Measurements from ENCODE around the gene DNAAF3. TPM values are rescaled to one million over a fixed set of nuclear protein-coding genes. Genes with fewer than 3 reads are reported as not detected.

Gene DNAAF3
- total RNA-seq, 4 donors from 2014 or later, result 3.3 to 9.1 (median 5.5) TPM

- intact Hi-C loops (cut with DNase I), result no loop called here
- H3K27me3 ChIP-seq, result no peaks in the 10 kb centered on the region
- TF ChIP-seq POLR2A (IDR thresholded peaks at IDR 0.05), result no peak
- no peak for TF ChIP-seq CTCF (IDR thresholded peaks at IDR 0.05)
- no peaks in the 10 kb centered on the region for H3K4me1 ChIP-seq
- H3K27ac ChIP-seq, result no peak overlapping the region
- WGBS, 2 donors, result 83 to 89% methylated on average over 16 of the region's 16 CpGs
- H3K9me3 ChIP-seq, result no peaks in the 10 kb centered on the region
- H3K4me3 ChIP-seq (replicated peaks in 1 of 3), result no peak overlapping the region
- no peak for DNase-seq
- H3K36me3 ChIP-seq, result no peaks in the 10 kb centered on the region
Observed at GRCh38 chr19:55131421-55131820, 35.0 kb downstream of the DNAAF3 start.

GRCh38 chr19:55119053-55119452, 47.4 kb downstream of the DNAAF3 start:
- Histone ChIP-seq H3K4me3 (replicated peaks in 1 of 3) (no peak overlapping the region), H3K4me1 (peaks cover 21 to 35% of the 10 kb centered on the region in 2 donors), H3K9me3 (no peaks in the 10 kb centered on the region), H3K27me3 (no peaks in the 10 kb centered on the region), H3K36me3 (no peaks in the 10 kb centered on the region), H3K27ac (no peak overlapping the region)
- DNase-seq, result no peak
- TF ChIP-seq CTCF (IDR thresholded peaks at IDR 0.05) (no peak), POLR2A (IDR thresholded peaks at IDR 0.05) (no peak)
- 68 to 80% methylated on average over 14 of the region's 14 CpGs for WGBS, 2 donors
- intact Hi-C loops (cut with DNase I), result no loop called here

GRCh38 chr19:55118401-55118991, 47.9 kb downstream of the DNAAF3 start:
- intact Hi-C loops (cut with DNase I), result no loop called here
- WGBS, 2 donors, result 23% methylated on average over 19 to 22 of the region's 22 CpGs
- H3K27ac ChIP-seq, result peak overlapping the region in 2 of 3 donors; percentile 29 to 60
- H3K4me3 ChIP-seq (replicated peaks in 1 of 3), result peak overlapping the region in 1 of 3 donors; percentile 44
- peak in 1 of 2 donors; percentile 12 for DNase-seq
- H3K27me3 ChIP-seq, result no peaks in the 10 kb centered on the region
- peaks cover 26 to 40% of the 10 kb centered on the region in 2 donors for H3K4me1 ChIP-seq
- no peak for TF ChIP-seq CTCF (IDR thresholded peaks at IDR 0.05)
- TF ChIP-seq POLR2A (IDR thresholded peaks at IDR 0.05), result no peak
- no peaks in the 10 kb centered on the region for H3K9me3 ChIP-seq
- no peaks in the 10 kb centered on the region for H3K36me3 ChIP-seq

GRCh38 chr19:55117663-55118391, 48.6 kb downstream of the DNAAF3 start:
- H3K4me1 ChIP-seq, result peaks cover 33 to 47% of the 10 kb centered on the region in 2 donors
- no peaks in the 10 kb centered on the region for H3K9me3 ChIP-seq
- intact Hi-C loops (cut with DNase I), result no loop called here
- H3K36me3 ChIP-seq, result no peaks in the 10 kb centered on the region
- TF ChIP-seq CTCF (IDR thresholded peaks at IDR 0.05) (peak in 2 of 6 experiments; percentile 4 to 23), POLR2A (IDR thresholded peaks at IDR 0.05) (peak in 1 of 2 donors; percentile 57)
- H3K4me3 ChIP-seq (replicated peaks in 1 of 3), result peak overlapping the region in 2 of 3 donors; percentile 26 to 44
- no peaks in the 10 kb centered on the region for H3K27me3 ChIP-seq
- peak overlapping the region; percentile 29 to 60 (median 34) for H3K27ac ChIP-seq
- WGBS, 2 donors, result 2 to 3% methylated on average over 34 to 37 of the region's 44 CpGs
- peak; percentile 99 for DNase-seq
